HG03135 (cell line): Measurements from ENCODE around the gene FAM50A.

Experiments used
- ATAC-seq: cut with Tn5 transposase; IDR thresholded peaks from one replicate; pipeline ENCODE4 v1.9.1; 2021; ENCODE audit warnings: mild to moderate bottlenecking, moderate library complexity; ENCODE audit not compliant: unreplicated experiment

Gene FAM50A

GRCh38 chrX:154412468-154412867 is 31.5 kb upstream of the FAM50A start:
- no peak for ATAC-seq

- no peak for ATAC-seq
Measured at GRCh38 chrX:154413142-154413541, 30.8 kb upstream of the FAM50A start.

- ATAC-seq: no peak
Measured at GRCh38 chrX:154417157-154417556, 26.8 kb upstream of the FAM50A start.

GRCh38 chrX:154419189-154419588 is 24.8 kb upstream of the FAM50A start:
- no peak for ATAC-seq

- ATAC-seq: no peak
Measured at GRCh38 chrX:154419688-154420401, 24.1 kb upstream of the FAM50A start.

GRCh38 chrX:154420402-154420756 is 23.6 kb upstream of the FAM50A start:
- no peak for ATAC-seq

- ATAC-seq: no peak
Measured at GRCh38 chrX:154426916-154427770, 16.8 kb upstream of the FAM50A start.

GRCh38 chrX:154428176-154429171 is 15.5 kb upstream of the FAM50A start, which contains the start of gene ATP6AP1:
Gene ATP6AP1 (plus strand): TSS chrX:154428677. CDS start chrX:154428693, 16 bp downstream.
- peak; percentile 92 for ATAC-seq

- no peak for ATAC-seq
Measured at GRCh38 chrX:154429711-154430110, 14.2 kb upstream of the FAM50A start.

- no peak for ATAC-seq
Measured at GRCh38 chrX:154430479-154430878, 13.5 kb upstream of the FAM50A start.

GRCh38 chrX:154430916-154431315 is 13.0 kb upstream of the FAM50A start:
- ATAC-seq: no peak

- no peak for ATAC-seq
Measured at GRCh38 chrX:154431341-154431740, 12.6 kb upstream of the FAM50A start.

GRCh38 chrX:154432210-154432609 is 11.7 kb upstream of the FAM50A start:
- ATAC-seq: no peak

- no peak for ATAC-seq
Measured at GRCh38 chrX:154433605-154434004, 10.3 kb upstream of the FAM50A start.

- ATAC-seq: no peak
Measured at GRCh38 chrX:154434394-154435168, 9.4 kb upstream of the FAM50A start.

- no peak for ATAC-seq
Measured at GRCh38 chrX:154435171-154435733, 8.7 kb upstream of the FAM50A start.

GRCh38 chrX:154436374-154436982 is 7.5 kb upstream of the FAM50A start:
- ATAC-seq: no peak

- no peak for ATAC-seq
Measured at GRCh38 chrX:154436983-154437752, 6.8 kb upstream of the FAM50A start, which contains the start of gene GDI1. Gene GDI1 (plus strand): TSS chrX:154437154. CDS start chrX:154437255, 101 bp downstream.
